ENCODE data around the gene PDSS2.

Gene PDSS2

GRCh38 chr6:107361753-107362604, 97.4 kb downstream of the PDSS2 start:
- DNase-seq (ENCODE audit: low spot score) = peak; percentile 3

GRCh38 chr6:107360476-107360875, 98.9 kb downstream of the PDSS2 start:
- no peak for DNase-seq (ENCODE audit: low spot score)

- DNase-seq (ENCODE audit: low spot score) = no peak
Observed at GRCh38 chr6:107357842-107358241, 101.5 kb downstream of the PDSS2 start.

- DNase-seq (ENCODE audit: low spot score) = no peak
Observed at GRCh38 chr6:107357031-107357430, 102.3 kb downstream of the PDSS2 start.

GRCh38 chr6:107355659-107356058, 103.7 kb downstream of the PDSS2 start:
- DNase-seq (ENCODE audit: low spot score) = no peak

- DNase-seq (ENCODE audit: low spot score) = peak; percentile 12
Observed at GRCh38 chr6:107354451-107354850, 104.9 kb downstream of the PDSS2 start.

- peak; percentile 8 for DNase-seq (ENCODE audit: low spot score)
Observed at GRCh38 chr6:107353773-107354382, 105.5 kb downstream of the PDSS2 start.

- DNase-seq (ENCODE audit: low spot score) = no peak
Observed at GRCh38 chr6:107348224-107348623, 111.1 kb downstream of the PDSS2 start.

- DNase-seq (ENCODE audit: low spot score) = no peak
Observed at GRCh38 chr6:107345393-107345792, 114.0 kb downstream of the PDSS2 start.

GRCh38 chr6:107344981-107345380, 114.4 kb downstream of the PDSS2 start:
- no peak for DNase-seq (ENCODE audit: low spot score)

- DNase-seq (ENCODE audit: low spot score) = no peak
Observed at GRCh38 chr6:107344383-107344782, 115.0 kb downstream of the PDSS2 start.

GRCh38 chr6:107342144-107342543, 117.2 kb downstream of the PDSS2 start:
- no peak for DNase-seq (ENCODE audit: low spot score)

- DNase-seq (ENCODE audit: low spot score) = no peak
Observed at GRCh38 chr6:107340881-107341280, 118.5 kb downstream of the PDSS2 start.

- DNase-seq (ENCODE audit: low spot score) = no peak
Observed at GRCh38 chr6:107337191-107337741, 122.1 kb downstream of the PDSS2 start.

- DNase-seq (ENCODE audit: low spot score) = no peak
Observed at GRCh38 chr6:107334026-107334425, 125.3 kb downstream of the PDSS2 start.

GRCh38 chr6:107333491-107333890, 125.9 kb downstream of the PDSS2 start:
- DNase-seq (ENCODE audit: low spot score) = no peak

GRCh38 chr6:107331409-107332386, 127.7 kb downstream of the PDSS2 start:
- no peak for DNase-seq (ENCODE audit: low spot score)

GRCh38 chr6:107330168-107330567, 129.2 kb downstream of the PDSS2 start:
- no peak for DNase-seq (ENCODE audit: low spot score)

GRCh38 chr6:107329063-107329860, 130.1 kb downstream of the PDSS2 start:
- DNase-seq (ENCODE audit: low spot score) = no peak

GRCh38 chr6:107328081-107328480, 131.3 kb downstream of the PDSS2 start:
- no peak for DNase-seq (ENCODE audit: low spot score)

GRCh38 chr6:107323133-107323785, 136.1 kb downstream of the PDSS2 start:
- no peak for DNase-seq (ENCODE audit: low spot score)

All from cerebellar cortex (tissue), 1 donor.